NCI-H1436 treated with DMSO at 0.1 percent for 48 hours (cell line): ENCODE data around the gene VPS37C.
"Not testable (repeated sequence)": the region's sequence is repeated elsewhere in the genome, so short reads cannot be mapped to it uniquely, and the experiment has no call there.

Experiments used
- DNase-seq: peaks from one replicate; lab custom pipeline; 2025; lab: John Stamatoyannopoulos, UW

The VPS37C gene

GRCh38 chr11:61117168-61117520, 44.1 kb downstream of the VPS37C start:
- DNase-seq, result no peak

- DNase-seq, result no peak
Measured at GRCh38 chr11:61116426-61117167, 44.6 kb downstream of the VPS37C start.

- no peak for DNase-seq
Measured at GRCh38 chr11:61115498-61116224, 45.6 kb downstream of the VPS37C start.

- DNase-seq, result no peak
Measured at GRCh38 chr11:61114913-61115312, 46.3 kb downstream of the VPS37C start.

GRCh38 chr11:61113201-61113600, 48.0 kb downstream of the VPS37C start:
- DNase-seq, result no peak

GRCh38 chr11:61112575-61112974, 48.7 kb downstream of the VPS37C start:
- DNase-seq, result no peak

- no peak for DNase-seq
Measured at GRCh38 chr11:61111786-61112517, 49.3 kb downstream of the VPS37C start.

- DNase-seq, result no peak
Measured at GRCh38 chr11:61111050-61111435, 50.2 kb downstream of the VPS37C start.

- DNase-seq, result no peak
Measured at GRCh38 chr11:61110255-61111049, 50.8 kb downstream of the VPS37C start.

- DNase-seq, result no peak
Measured at GRCh38 chr11:61109671-61110070, 51.6 kb downstream of the VPS37C start.

GRCh38 chr11:61108847-61109585, 52.2 kb downstream of the VPS37C start:
- no peak for DNase-seq

- DNase-seq, result no peak
Measured at GRCh38 chr11:61107888-61108287, 53.3 kb downstream of the VPS37C start.

GRCh38 chr11:61106894-61107470, 54.2 kb downstream of the VPS37C start:
- DNase-seq, result no peak

GRCh38 chr11:61106296-61106695, 54.9 kb downstream of the VPS37C start:
- DNase-seq, result no peak

GRCh38 chr11:61104963-61105362, 56.3 kb downstream of the VPS37C start:
- no peak for DNase-seq

GRCh38 chr11:61103851-61104423, 57.3 kb downstream of the VPS37C start:
- no peak for DNase-seq

- no peak for DNase-seq
Measured at GRCh38 chr11:61102667-61103571, 58.3 kb downstream of the VPS37C start.

- DNase-seq, result no peak
Measured at GRCh38 chr11:61098778-61099177, 62.4 kb downstream of the VPS37C start.

GRCh38 chr11:61098261-61098660, 63.0 kb downstream of the VPS37C start:
- DNase-seq, result not testable (repeated sequence)

- no peak for DNase-seq
Measured at GRCh38 chr11:61095021-61095420, 66.2 kb downstream of the VPS37C start.
